Midbrain (tissue), 1 donor: ENCODE results near the gene ALLC.

Source experiments
- DNase-seq: peaks from one replicate; lab custom pipeline; 2025; lab: John Stamatoyannopoulos, UW

ALLC gene

DNA sequence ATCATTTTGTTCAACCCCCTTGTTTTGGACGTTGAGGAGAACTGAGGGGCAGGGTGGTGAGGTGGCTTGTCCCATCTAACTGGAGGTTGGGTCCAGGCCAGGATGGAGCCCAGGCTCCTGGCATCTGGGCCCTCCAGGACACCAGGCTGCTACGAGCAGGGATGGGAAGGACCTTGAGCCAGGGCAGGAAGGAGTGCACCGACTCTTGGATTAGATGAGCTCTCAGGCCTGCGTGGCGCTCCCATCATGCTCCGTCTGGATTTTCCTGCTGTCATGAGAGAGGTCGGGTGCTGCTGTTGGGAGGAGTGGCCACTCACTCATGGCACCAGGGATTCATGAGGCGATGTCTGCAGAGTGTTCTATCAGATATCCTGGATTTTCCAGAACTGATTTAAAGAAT lies 18.3 kb upstream of the ALLC start:
- DNase-seq: no peak

GRCh38 chr2:3641181-3641580 lies 16.8 kb upstream of the ALLC start:
- no peak for DNase-seq

GRCh38 chr2:3641841-3642421 lies 16.1 kb upstream of the ALLC start:
- no peak for DNase-seq

DNA sequence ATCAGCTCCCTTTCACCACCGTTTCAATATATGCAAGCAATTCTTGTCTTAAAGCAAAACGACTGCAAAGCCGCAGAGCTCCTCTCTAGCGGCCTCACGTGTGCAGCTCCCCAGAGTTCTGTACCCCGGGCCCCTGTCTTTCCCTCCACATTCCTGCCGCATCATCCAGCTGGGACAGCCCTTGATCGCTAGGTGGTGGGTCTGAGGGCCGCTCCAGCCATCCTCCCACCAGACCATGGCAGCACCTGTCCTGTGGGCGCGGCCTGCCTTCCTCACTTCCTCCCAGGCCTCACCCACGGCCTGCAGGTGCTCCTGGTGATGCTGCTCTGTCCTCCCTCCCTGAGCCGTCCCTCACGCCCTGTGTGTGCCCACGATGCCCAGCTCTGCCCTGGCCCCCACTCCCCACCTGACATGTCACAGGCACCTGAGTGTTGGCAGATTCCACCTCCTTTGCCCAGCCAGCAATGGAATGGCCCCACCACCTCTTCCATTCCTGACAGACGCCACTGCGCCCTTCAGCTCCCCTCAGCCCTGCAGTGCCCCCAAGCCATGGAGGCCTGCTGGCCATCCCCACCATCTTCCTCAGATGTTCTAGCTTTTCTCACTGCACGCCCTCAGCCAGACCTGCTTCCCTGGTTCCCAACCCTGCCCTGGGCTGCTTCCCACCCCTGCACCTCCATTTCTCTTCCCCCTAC lies 15.3 kb upstream of the ALLC start:
- no peak for DNase-seq

DNA sequence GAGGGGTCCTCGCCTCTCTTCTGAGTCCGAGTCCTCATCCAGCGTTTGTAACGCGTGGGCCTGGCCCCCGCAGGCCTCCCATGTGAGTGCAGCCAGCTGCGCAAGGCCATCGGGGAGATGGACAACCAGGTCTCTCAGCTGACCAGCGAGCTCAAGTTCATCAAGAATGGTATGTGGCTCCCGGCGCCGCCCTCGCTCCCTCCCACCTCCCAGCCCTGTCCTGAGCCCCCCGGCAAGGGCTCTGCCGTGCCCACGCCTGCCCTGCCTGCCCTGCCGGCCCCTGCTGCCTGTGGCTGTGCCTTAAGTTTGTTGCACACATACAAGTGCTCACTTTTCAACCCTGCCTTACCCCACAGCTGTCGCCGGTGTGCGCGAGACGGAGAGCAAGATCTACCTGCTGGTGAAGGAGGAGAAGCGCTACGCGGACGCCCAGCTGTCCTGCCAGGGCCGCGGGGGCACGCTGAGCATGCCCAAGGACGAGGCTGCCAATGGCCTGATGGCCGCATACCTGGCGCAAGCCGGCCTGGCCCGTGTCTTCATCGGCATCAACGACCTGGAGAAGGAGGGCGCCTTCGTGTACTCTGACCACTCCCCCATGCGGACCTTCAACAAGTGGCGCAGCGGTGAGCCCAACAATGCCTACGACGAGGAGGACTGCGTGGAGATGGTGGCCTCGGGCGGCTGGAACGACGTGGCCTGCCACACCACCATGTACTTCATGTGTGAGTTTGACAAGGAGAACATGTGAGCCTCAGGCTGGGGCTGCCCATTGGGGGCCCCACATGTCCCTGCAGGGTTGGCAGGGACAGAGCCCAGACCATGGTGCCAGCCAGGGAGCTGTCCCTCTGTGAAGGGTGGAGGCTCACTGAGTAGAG lies 14.4 kb upstream of the ALLC start:
- no peak for DNase-seq

GRCh38 chr2:3644246-3644525 lies 13.8 kb upstream of the ALLC start:
- no peak for DNase-seq

GRCh38 chr2:3644891-3645605 lies 13.0 kb upstream of the ALLC start:
- no peak for DNase-seq

DNA sequence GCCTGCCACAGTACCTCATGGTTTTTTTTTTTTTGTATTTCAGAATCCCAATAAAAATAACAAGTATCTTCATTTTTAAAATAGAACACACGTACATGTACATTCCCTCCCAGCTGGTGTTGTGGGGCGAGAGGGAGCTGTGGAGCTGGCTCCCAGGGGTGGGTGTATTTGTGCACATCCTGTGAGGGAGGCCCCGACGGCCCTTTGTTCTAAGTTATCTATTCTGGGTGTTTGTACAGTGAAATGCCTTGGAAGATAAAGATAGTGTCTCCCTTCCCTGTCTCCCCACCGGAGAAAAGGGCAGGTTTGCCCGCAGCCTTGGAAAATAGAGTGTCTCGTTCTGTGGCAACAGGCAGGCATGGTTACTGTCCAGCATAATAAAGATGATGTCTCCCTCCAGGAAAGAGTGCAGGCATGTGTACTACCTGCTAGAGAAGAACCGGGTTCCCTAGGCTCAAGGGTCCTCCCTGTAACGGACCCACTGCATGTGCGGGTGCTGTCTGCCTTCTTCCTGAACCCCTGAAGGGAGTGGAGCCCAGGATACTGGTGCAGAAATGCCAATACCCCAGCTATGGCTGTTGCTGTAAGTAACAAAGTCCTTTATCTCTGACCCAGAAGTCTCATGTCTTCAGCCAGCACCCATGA lies 12.1 kb upstream of the ALLC start:
- DNase-seq: no peak

GRCh38 chr2:3646446-3646845 lies 11.6 kb upstream of the ALLC start:
- DNase-seq: no peak

DNA sequence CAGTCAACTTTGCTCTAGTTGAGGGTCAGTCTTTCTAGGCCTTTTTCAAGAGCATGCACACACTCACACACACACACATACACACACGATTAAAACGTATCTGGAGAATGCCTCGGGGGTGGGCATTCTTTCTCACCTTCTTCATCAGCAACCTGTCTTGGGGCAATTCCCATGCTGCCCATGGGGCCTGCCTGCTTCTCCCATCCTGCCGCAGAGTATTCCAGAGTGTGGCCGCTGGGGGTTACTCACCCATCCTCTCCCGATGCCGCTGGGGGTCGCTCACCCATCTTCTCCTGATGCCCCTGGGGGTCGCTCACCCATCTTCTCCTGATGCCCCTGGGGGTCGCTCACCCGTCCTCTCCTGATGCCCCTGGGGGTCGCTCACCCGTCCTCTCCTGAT lies 10.8 kb upstream of the ALLC start:
- no peak for DNase-seq

DNA sequence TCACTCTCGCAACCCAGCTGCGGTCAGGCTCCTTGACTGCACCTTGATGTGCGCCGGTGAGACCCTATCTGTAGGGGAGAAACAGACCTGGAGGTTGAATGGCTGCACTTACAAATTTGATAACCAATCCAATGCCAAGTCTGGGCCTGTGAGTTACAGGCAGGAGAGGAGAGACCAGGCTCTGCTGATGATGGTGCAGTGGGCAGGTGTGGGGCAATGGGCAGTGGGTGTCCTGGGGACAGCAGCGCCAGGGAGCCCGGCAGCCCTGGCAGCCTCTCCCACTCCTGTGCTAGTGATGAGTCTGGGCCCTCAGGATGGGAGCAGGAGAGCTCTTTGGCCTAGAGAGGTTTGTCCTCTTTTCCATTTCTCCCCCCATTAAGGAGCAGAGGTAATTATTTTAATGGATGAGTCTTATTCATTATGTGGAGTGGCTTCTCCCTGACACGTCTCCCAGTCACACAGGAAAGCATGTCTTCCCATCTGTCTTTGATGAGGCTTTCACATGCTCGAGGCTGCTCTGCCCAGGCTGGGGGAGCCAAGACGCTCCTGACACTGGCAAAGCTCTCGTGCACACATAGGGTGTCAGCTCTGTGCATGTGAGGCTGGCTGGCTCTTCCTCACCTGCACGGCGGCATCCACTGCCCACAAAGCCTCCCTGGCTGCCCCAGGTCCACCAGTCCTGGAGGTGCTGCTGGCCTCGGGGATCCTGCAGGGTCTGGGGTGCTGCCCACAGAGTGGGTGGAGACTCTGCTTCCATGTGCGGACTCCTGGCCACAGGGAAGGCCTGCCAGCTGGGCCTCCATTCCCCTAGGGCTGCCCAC lies 10.0 kb upstream of the ALLC start:
- no peak for DNase-seq

GRCh38 chr2:3648652-3649177 lies 9.3 kb upstream of the ALLC start:
- no peak for DNase-seq

DNA sequence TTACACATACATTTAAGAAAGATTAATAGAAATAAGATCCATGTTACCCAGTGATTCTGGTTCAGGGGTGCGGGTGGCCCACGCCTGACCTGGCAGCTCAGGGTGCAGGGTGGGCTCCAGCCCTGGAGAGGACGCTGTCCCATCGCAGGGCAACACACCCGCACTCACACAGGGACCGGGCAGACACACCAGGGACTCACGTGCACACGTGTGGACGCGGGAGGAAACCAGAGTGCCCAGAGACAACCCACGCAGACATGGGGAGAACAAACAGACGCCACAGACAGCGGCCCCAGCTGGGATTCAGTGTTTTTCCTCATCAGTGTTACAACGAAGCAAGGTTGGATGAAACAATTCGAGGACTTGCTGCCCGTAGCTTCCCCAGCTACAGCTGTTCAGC lies 8.4 kb upstream of the ALLC start:
- no peak for DNase-seq

DNA sequence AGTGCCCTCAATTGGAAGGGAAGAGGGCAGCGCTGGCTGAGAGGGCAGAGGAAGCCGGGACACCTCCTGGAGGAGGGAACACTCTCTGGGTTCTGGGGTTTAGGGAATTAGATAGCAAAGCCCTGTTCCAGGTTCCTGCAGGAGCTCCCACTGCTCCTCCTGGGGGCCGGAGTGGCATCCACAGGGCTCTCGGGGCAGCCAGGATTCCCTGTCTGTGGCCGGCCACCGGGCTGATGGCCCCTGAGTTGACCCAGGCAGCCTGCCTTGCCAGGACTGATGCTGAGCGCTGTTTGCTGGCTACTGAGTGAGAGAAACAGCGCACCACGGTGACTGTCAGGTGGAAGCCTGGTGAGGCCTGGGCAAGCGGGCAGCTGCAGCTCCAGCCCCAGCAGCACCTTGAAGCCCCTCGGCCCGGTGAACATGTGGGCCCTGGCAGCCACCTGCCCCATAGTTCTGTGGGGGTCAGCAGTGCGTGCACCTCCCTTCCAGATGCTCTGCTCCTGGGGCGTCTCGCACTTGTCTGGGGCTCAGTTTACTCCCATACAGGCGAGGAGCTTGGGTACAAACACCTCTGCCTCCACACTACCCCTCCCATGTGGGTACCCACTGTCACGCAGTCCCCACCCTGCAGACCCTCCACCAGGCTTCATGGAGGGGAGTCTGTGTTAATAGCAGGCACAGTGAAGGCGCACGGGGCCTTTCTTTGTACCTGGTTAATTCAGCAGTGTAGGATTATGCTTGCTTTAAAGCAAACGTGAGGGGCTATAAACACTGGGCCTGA lies 7.7 kb upstream of the ALLC start:
- DNase-seq: no peak

DNA sequence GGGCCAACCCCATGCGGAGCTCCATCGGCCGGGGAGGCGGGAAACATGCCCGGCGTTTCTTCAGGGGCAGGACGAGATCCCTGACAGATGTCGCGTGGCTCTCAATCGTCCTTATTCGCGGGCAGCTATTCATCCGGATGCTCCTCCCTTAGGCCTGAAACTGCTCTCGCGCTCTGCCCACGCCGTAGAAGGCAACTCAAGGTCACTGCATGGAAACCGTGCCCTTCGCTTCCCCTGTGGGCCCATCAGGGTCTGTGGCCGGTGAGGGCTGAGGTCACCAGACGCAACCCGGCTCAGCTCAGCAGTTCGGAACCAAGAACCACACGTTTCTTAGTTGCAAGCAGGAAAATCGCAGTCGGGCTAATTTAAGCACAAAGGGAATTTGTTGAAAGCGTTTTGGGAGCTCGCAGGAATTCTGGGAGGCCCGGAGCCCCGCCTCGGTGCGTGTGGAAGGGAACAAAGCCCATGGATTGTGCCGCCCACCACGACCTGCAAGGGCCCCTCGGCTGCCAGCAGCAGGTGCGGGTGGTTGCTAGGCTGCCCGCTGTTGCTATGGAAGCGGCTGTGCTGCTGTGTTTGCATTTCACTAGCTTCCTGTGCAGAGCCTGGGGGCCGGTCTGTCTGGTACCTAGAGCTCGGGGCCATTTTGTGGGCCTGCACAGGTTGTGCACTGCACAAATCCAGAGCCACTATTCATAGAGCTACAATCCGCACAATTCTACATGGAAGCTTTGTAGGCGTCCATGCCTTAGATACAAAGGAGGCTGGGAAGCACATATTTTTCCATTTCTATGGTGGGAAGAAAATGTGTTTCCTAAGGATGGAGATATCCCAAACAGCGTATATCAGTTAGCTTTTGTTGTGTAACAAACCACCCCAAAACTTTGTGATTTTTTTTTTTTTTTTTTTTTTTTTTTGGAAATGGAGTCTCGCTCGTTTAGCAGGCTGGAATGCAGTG lies 6.0 kb upstream of the ALLC start:
- peak; percentile 32 for DNase-seq

- DNase-seq: no peak
These were observed 4.9 kb upstream of the ALLC start for GRCh38 chr2:3652896-3653625.

DNA sequence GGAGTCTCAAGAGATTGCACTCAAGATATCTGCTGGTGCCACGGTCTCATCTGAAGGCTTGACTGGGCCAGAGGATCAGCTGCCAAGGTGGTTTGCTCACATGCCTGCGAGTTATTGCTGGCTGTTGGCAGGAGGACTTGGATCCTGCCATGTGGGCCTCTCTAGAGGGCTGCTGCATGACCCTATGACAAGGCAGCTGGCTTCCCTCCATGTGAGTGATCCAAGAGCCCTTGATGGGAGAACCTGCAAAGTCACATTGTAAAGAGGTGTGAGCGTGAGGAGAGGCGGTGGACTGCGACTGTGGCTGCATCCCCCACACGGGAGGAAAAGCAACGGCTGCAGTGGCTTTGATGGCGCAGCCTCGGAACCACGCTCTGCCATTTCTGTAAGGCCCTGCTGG lies 4.0 kb upstream of the ALLC start:
- no peak for DNase-seq

DNA sequence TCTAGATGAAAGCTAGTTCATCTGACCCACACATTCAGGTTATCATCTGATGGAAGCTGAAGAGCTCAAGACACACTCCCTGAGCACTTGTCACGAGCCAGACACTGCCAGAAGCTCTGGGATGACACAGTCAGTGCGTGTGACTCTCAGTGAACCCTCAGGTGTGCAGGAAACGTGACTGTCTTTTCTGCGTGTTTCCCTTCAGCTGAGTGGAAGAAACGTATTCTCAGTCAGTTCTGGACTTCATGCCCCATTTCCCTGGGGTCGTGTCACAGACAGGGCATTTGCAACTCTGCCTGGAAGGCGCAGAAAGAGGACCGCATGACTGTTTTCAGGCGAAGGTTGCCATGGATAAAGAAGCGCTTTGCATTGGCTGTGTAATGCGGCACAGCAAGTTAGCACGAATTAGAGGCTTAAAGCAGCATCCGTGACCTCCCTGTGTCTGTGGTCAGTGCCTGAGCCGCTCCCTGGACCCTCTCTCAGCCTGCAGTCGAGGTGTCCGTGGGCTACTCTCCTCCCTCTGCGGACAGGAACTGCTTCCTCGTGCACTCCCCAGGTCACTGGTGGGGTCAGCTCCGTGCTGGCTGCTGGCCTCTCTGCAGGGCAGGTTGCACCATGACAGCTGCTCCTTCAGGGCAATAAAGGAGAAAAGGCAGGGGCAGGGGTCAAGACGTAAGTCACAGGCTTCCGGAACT lies 3.3 kb upstream of the ALLC start:
- DNase-seq: no peak
